SK-N-DZ (cell line): Measurements from ENCODE around the gene MAGEC3.

ENCODE experiments used
- DNase-seq: peaks from one replicate; pipeline ENCODE4 v3.0.0-alpha.2; 2015; ENCODE audit warnings: low spot score

The MAGEC3 gene

GRCh38 chrX:141941234-141941633, 103.1 kb downstream of the MAGEC3 start:
- no peak for DNase-seq

- no peak for DNase-seq
Observed at GRCh38 chrX:141945426-141945825, 107.3 kb downstream of the MAGEC3 start.

- DNase-seq, result no peak
Observed at GRCh38 chrX:141947350-141947749, 109.2 kb downstream of the MAGEC3 start.
